ENCODE data around the gene RIPK1.

The RIPK1 gene

GRCh38 chr6:3085074-3085473, 16.8 kb downstream of the RIPK1 start:
- no peak for DNase-seq (ENCODE audit: low read depth in 2 of 2)

- DNase-seq (ENCODE audit: low read depth in 2 of 2): no peak
These were observed 18.1 kb downstream of the RIPK1 start for GRCh38 chr6:3086282-3086946.

- no peak for DNase-seq (ENCODE audit: low read depth in 2 of 2)
These were observed 20.2 kb downstream of the RIPK1 start for GRCh38 chr6:3088446-3088845.

- DNase-seq (ENCODE audit: low read depth in 2 of 2): no peak
These were observed 20.7 kb downstream of the RIPK1 start for GRCh38 chr6:3088968-3089367.

GRCh38 chr6:3090013-3090412, 21.7 kb downstream of the RIPK1 start:
- no peak for DNase-seq (ENCODE audit: low read depth in 2 of 2)

GRCh38 chr6:3094815-3095214, 26.5 kb downstream of the RIPK1 start:
- no peak for DNase-seq (ENCODE audit: low read depth in 2 of 2)

GRCh38 chr6:3102875-3103274, 34.6 kb downstream of the RIPK1 start:
- no peak for DNase-seq (ENCODE audit: low read depth in 2 of 2)

GRCh38 chr6:3108746-3109414, 40.6 kb downstream of the RIPK1 start:
- DNase-seq (ENCODE audit: low read depth in 2 of 2): no peak

GRCh38 chr6:3109761-3110160, 41.5 kb downstream of the RIPK1 start:
- no peak for DNase-seq (ENCODE audit: low read depth in 2 of 2)

- DNase-seq (ENCODE audit: low read depth in 2 of 2): no peak
These were observed 46.1 kb downstream of the RIPK1 start for GRCh38 chr6:3114377-3114776.

- DNase-seq (ENCODE audit: low read depth in 2 of 2): no peak
These were observed 49.6 kb downstream of the RIPK1 start for GRCh38 chr6:3117912-3118352.

GRCh38 chr6:3118353-3119039, 50.2 kb downstream of the RIPK1 start, which contains the start of gene BPHL:
Gene BPHL, plus strand, starts transcription at chr6:3118711. Its CDS starts 30 bp downstream, at chr6:3118741.
- DNase-seq (ENCODE audit: low read depth in 2 of 2): peak; percentile 97 to 100

- no peak for DNase-seq (ENCODE audit: low read depth in 2 of 2)
These were observed 50.9 kb downstream of the RIPK1 start for GRCh38 chr6:3119040-3119723.

- no peak for DNase-seq (ENCODE audit: low read depth in 2 of 2)
These were observed 52.4 kb downstream of the RIPK1 start for GRCh38 chr6:3120765-3121089.

- no peak for DNase-seq (ENCODE audit: low read depth in 2 of 2)
These were observed 54.5 kb downstream of the RIPK1 start for GRCh38 chr6:3122823-3123182.

GRCh38 chr6:3124667-3125066, 56.4 kb downstream of the RIPK1 start:
- no peak for DNase-seq (ENCODE audit: low read depth in 2 of 2)

- no peak for DNase-seq (ENCODE audit: low read depth in 2 of 2)
These were observed 57.5 kb downstream of the RIPK1 start for GRCh38 chr6:3125815-3126214.

GRCh38 chr6:3128356-3129108, 60.2 kb downstream of the RIPK1 start:
- DNase-seq (ENCODE audit: low read depth in 2 of 2): no peak

- no peak for DNase-seq (ENCODE audit: low read depth in 2 of 2)
These were observed 63.4 kb downstream of the RIPK1 start for GRCh38 chr6:3131695-3132094.

- no peak for DNase-seq (ENCODE audit: low read depth in 2 of 2)
These were observed 65.2 kb downstream of the RIPK1 start for GRCh38 chr6:3133515-3133914.

- no peak for DNase-seq (ENCODE audit: low read depth in 2 of 2)
These were observed 67.5 kb downstream of the RIPK1 start for GRCh38 chr6:3135668-3136291.

Data from activated CD8-positive, alpha-beta memory T cell treated with anti-CD3 and anti-CD28 coated beads for 4 hours (primary cell).